Prostate gland (tissue), 2 donors: Measurements from ENCODE around the gene SPATA7. TPM values are rescaled to one million over a fixed set of nuclear protein-coding genes. Genes with fewer than 3 reads are reported as not detected.

Experiments
- DNase-seq: peaks from one replicate; pipeline ENCODE4 v3.0.0-alpha.2; 2019; ENCODE audit warnings: low spot score
- H3K27ac ChIP-seq, 2 donors: fragments of 200-600 bp; sonication (generic); 2 replicates each; pipeline ENCODE4 v1.5.1; 2017 to 2019
- H3K27me3 ChIP-seq: fragments of 200-600 bp; sonication (generic); replicated peaks from 2 replicates; pipeline ENCODE4 v1.5.1; 2019; ENCODE audit not compliant: insufficient read depth
- H3K36me3 ChIP-seq, 2 donors: fragments of 200-600 bp; sonication (generic); 1 replicate in 1 of 2; 2 replicates in 1 of 2; pipeline versions ENCODE4 v1.5.1 to v1.8.1; 2017 to 2019
- H3K4me1 ChIP-seq: fragments of 200-600 bp; sonication (generic); replicated peaks from 2 replicates; pipeline ENCODE4 v1.5.1; 2019
- H3K4me3 ChIP-seq, 2 donors: fragments of 200-600 bp; sonication (generic); 2 replicates each; pipeline ENCODE4 v1.5.1; 2017 to 2019
- H3K9me3 ChIP-seq: fragments of 200-600 bp; sonication (generic); 2 replicates; pipeline ENCODE4 v1.5.1; 2017
- CTCF ChIP-seq, 4 experiments: fragments of 200-600 bp in 2 of 4; fragments of 450-650 bp in 2 of 4; sonication (generic) in 2 of 4; IDR thresholded peaks; 1 replicate in 3 of 4; 2 replicates in 1 of 4; pipeline ENCODE4 v1.5.1; 2016 to 2019; ENCODE audit warnings: antibody characterized with exemption in 4 of 4, mild to moderate bottlenecking in 2 of 4, moderate library complexity in 2 of 4
- POLR2A ChIP-seq: fragments of 450-650 bp; IDR thresholded peaks from one replicate; pipeline ENCODE4 v1.6.1; 2016; ENCODE audit warnings: antibody characterized with exemption, mild to moderate bottlenecking
- POLR2AphosphoS5 ChIP-seq: sonication (generic); formaldehyde crosslinking; IDR thresholded peaks from one replicate; pipeline ENCODE4 v1.6.1; 2017; ENCODE audit warnings: antibody characterized with exemption
- WGBS: methylation state at CpG from one replicate; pipeline ENCODE4 v1.1.5; 2018; 5-methylcytosine and 5-hydroxymethylcytosine counted together
- intact Hi-C: fragments of 100-400 bp; cut with DNase I; formaldehyde crosslinking; loops from one replicate; pipeline ENCODE4 v1.14.2; 2022
- total RNA-seq, 2 donors: library from RNA; depleted of rRNA; stranded (reverse); fragments of >200 nt; gene quantifications; one replicate each; pipeline ENCODE4 v1.1.0, GENCODE V29; 2016

Gene SPATA7
- total RNA-seq, 2 donors from 2014 or later = 13.1 to 21.4 TPM

- H3K27me3 ChIP-seq = no peaks in the 10 kb centered on the region
- intact Hi-C loops = no loop called here
- H3K36me3 ChIP-seq = no peaks in the 10 kb centered on the region
- DNase-seq = no peak
- H3K9me3 ChIP-seq = no peaks in the 10 kb centered on the region
- H3K27ac ChIP-seq = no peak overlapping the region
- H3K4me1 ChIP-seq = no peaks in the 10 kb centered on the region
- 90% methylated on average over 40 of the region's 40 CpGs for WGBS
- no peak for TF ChIP-seq CTCF (IDR thresholded peaks at IDR 0.05)
- TF ChIP-seq POLR2AphosphoS5 = no peak
- no peak for TF ChIP-seq POLR2A
- H3K4me3 ChIP-seq = no peak overlapping the region
Observed at GRCh38 chr14:88479574-88479987, 94.1 kb downstream of the SPATA7 start.

GRCh38 chr14:88481059-88481458 is 95.6 kb downstream of the SPATA7 start:
- H3K4me3 ChIP-seq = no peak overlapping the region
- no peaks in the 10 kb centered on the region for H3K36me3 ChIP-seq
- WGBS = 83% methylated on average over 2 of the region's 2 CpGs
- no peaks in the 10 kb centered on the region for H3K27me3 ChIP-seq
- intact Hi-C loops = no loop called here
- H3K27ac ChIP-seq = no peak overlapping the region
- no peaks in the 10 kb centered on the region for H3K9me3 ChIP-seq
- H3K4me1 ChIP-seq = no peaks in the 10 kb centered on the region
- TF ChIP-seq CTCF (IDR thresholded peaks at IDR 0.05) (no peak), POLR2A (no peak), POLR2AphosphoS5 (no peak)
- no peak for DNase-seq

DNA sequence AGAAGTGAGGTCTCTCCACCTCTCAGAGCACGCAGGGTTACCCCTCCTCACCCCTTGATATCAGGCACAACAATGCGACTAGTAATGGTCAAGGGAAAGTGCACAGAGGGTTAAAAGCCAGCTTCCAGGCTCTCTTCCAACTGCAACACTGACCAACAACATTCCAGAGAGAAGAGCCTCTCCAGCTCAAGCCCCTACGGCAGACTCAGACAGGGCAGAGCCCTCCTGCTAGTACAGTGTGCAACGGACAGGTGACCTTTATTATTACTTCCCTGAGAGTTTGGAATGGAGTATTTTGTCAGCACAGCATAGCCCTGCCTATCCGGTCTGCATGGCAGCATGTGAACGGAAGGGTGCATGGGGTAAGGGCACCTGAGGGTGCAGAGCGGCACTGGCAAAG is 96.3 kb downstream of the SPATA7 start:
- intact Hi-C loops = no loop called here
- Histone ChIP-seq H3K4me3 (no peak overlapping the region), H3K4me1 (no peaks in the 10 kb centered on the region), H3K36me3 (no peaks in the 10 kb centered on the region), H3K9me3 (no peaks in the 10 kb centered on the region), H3K27ac (no peak overlapping the region), H3K27me3 (no peaks in the 10 kb centered on the region)
- TF ChIP-seq CTCF (IDR thresholded peaks at IDR 0.05) (no peak), POLR2A (no peak), POLR2AphosphoS5 (no peak)
- DNase-seq = no peak
- WGBS = 67% methylated on average over 7 of the region's 7 CpGs

DNA sequence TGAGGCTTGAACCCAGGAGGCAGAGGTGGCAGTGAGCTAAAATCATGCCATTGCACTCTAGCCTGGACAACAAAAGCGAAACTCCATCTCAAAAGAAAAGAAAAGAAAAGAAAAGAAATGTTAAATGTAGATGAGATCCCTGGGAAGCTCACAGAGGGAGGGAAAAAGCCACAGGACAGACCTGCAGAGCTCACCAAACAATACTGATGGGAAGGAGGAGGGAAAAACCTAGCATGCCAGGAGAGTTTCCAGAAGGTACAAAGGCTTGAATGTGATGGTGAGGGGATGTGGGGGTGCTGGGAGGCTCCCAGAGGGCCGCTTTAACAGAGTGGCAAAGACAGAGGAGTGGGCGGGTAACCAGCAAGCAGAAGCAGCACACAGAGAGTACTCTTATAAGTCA is 97.1 kb downstream of the SPATA7 start:
- Histone ChIP-seq H3K9me3 (no peaks in the 10 kb centered on the region), H3K27ac (no peak overlapping the region), H3K4me3 (no peak overlapping the region), H3K4me1 (no peaks in the 10 kb centered on the region), H3K36me3 (no peaks in the 10 kb centered on the region), H3K27me3 (no peaks in the 10 kb centered on the region)
- WGBS = 94% methylated on average over 3 of the region's 3 CpGs
- DNase-seq = no peak
- intact Hi-C loops = no loop called here
- TF ChIP-seq POLR2A (no peak), CTCF (IDR thresholded peaks at IDR 0.05) (no peak), POLR2AphosphoS5 (no peak)

Other genes starting within 250 kb of the SPATA7 start
- 1 to 10 TPM in 1 of 2 donors, not detected in 1; 4.9 TPM for gene KCNK10, start 62.4 kb upstream of the SPATA7 start, total RNA-seq
- gene PTPN21, start 169.3 kb downstream of the SPATA7 start, total RNA-seq = 10 to 100 TPM; 16.8 to 47.8 TPM
- gene ZC3H14, start 177.4 kb downstream of the SPATA7 start, total RNA-seq = 100 to 1,000 TPM in 1 of 2 donors, 10 to 100 TPM in 1; 79.9 to 103 TPM